ENCODE results near the gene AZU1.
"Not testable (repeated sequence)": the region's sequence is repeated elsewhere in the genome, so short reads cannot be mapped to it uniquely, and the experiment has no call there.

AZU1 gene

DNA sequence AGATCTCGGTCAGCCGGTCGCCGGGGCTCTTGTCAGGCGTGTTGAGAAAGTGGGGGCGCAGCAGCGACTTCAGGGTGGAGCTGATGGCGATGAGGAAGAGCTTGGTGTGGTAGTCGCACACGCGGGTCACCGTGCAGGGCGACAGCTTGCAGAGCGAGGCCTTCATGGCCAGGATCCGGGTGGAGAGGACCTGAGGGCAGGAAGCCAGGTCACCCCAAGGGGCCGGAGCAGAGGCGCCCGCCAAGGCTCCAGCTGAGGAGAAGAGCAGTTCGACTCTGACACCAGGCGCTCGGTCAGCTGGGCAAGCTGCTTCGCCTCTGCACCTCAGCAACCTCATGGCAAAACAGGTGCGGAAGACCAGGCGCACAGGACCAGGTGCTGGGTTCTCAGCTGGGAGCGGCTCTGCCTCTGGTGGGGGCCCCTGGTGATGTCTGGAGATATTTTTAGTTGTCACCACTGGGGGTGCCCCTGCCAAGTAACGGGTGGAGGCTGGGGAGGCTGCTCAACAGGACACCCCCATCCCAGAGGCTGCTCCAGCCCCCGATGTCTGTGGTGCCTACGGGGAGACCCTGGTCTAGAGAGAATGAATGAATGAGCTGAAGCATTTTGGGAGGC, 47.7 kb downstream of the AZU1 start:
- DNase-seq, result no peak

DNA sequence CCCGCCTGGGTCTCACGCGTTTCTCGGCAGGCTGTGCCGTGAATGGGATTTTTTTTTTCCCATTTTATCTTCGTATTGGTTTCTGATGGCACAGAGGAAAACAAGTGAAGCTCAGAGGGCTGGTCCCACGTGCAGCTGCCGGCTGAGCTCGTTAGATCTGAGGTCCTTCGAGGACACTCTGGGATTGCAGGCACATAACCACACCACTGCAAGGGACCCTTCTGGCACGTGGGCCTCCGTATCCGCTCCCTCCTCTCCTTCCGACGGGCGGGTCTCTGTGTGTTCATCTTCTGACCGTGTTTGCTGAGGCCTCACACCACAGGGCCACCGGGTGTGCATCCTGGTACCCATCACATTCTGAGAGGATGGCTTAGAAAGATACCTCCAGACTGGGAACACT, 48.5 kb downstream of the AZU1 start:
- no peak for DNase-seq

- no peak for DNase-seq
Observed at GRCh38 chr19:876780-877314, 49.2 kb downstream of the AZU1 start.

GRCh38 chr19:877992-878660, 50.5 kb downstream of the AZU1 start:
- not testable (repeated sequence) for DNase-seq

DNA sequence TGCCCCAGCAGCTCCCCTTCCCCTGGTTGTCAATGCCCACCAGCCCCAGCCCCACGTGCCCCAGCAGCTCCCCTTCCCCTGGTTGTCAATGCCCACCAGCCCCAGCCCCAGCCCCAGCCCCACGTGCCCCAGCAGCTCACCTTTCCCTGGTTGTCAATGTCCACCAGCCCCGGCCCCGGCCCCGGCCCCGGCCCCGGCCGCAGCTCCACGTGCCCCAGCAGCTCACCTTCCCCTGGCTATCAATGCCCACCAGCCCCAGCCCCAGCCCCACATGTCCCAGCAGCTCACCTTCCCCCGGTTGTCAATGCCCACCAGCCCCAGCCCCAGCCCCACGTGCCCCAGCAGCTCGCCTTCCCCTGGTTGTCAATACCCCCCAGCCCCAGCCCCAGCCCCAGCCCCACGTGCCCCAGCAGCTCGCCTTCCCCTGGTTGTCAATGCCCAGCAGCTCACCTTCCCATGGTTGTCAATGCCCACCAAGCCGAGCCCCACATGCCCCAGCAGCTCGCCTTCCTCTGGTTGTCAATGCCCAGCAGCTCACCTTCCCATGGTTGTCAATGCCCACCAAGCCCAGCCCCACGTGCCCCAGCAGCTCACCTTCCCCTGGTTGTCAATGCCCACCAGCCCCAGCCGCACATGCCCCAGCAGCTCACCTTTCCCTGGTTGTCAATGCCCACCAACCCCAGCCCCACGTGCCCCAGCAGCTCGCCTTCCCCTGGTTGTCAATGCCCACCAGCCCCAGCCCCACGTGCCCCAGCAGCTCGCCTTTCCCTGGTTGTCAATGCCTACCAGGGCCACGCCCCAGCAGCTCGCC, 51.3 kb downstream of the AZU1 start:
- not testable (repeated sequence) for DNase-seq

- no peak for DNase-seq
Observed at GRCh38 chr19:879711-880438, 52.2 kb downstream of the AZU1 start.

Data from midbrain (tissue), 1 donor.